ENCODE results near the gene ZBTB40. TPM values are rescaled to one million over a fixed set of nuclear protein-coding genes. Genes with fewer than 3 reads are reported as not detected.

Gene ZBTB40
- total RNA-seq, 1 experiment from 2014 or later: 11.4 TPM

DNA sequence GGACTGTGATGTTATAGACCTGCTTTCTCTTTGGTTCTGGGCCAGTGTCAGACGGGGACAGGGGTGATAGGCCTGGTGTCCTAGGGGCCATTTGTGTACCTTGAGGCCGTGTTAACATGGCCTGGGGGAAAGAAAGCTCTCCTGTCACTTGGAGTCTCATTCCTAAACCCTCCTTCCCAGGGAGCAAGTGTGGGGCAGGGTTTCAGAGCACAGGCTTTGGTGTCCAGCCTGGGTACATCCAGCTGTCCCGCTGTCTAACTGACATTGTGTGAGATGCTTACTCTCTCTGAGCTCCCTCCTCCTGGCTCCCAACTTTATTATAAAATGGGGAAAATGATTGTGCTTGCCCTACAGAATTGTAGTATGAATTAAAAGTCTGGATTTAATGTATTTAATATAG lies 79.1 kb downstream of the ZBTB40 start:
- no peak for DNase-seq (ENCODE audit: low read depth)

DNA sequence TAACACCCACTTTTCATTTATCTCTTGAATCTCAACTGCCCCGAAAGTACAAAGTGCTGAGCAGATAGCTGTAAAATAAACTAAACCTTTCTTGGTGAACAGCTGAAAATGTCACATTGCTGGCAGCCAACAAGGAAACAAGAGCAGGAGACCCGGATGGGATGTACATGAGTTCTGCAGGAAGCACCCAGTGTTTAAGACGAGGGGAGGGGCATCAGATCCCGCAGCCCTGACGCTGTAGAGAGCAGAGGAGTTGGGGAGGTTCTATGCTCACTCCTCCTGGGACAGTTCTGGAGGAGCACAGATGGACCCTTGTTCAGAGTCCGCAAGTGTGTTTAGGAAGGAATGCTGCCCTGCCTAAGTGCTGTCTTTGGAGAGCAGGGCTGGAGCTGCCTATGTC lies 79.6 kb downstream of the ZBTB40 start:
- DNase-seq (ENCODE audit: low read depth): no peak

DNA sequence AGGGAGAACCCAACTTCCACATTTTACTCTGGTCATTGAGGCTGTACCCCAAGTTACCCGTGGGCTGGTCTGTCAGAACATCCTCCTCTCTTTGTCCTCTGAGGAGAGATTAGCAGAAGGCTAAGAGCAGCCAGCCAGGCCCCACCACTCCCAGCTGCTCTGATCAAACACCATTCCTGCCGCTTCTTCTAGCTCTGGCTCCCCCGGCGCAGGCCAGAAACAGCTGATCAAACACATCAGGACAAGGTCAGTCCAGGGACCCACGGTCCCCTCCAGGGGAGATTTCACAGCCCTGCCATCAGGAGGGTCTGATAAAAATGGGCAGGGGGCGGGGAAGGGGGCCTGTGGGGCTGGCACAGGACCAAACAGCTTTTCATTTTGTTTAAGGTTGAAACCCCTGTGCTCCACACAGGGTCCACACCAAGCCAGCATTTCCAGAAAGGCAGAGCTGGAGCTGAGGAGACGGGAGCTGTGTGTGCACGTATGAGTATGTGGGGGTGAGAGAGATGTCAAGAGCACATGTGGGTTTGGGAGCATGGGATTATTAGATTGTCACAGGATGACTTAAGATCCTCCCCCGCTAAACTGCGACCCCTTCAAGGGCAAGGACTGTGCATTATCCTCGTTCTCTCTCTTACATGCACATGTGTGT lies 81.7 kb downstream of the ZBTB40 start:
- DNase-seq (ENCODE audit: low read depth): no peak

DNA sequence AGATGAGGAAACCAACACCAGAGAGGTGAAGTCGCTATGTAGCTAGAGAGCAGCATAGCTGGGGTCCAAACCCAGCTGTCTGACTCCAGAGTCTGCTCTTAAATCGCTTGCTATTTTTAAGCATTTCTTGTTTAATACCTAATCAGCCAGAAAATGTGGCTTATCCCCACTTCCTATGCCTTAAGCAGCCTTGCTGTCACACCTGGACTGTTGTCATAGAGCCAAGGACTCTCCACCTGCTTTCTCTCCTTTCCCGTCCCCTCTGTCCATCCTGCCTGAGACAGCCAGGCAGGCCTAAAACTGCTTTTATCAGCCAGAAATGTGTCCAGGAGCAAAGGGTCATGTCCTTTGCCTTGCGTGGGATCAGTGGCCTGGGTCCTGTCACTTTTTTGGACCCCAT lies 83.3 kb downstream of the ZBTB40 start:
- DNase-seq (ENCODE audit: low read depth): no peak

GRCh38 chr1:22535399-22535798 lies 83.7 kb downstream of the ZBTB40 start:
- no peak for DNase-seq (ENCODE audit: low read depth)

GRCh38 chr1:22536506-22536905 lies 84.9 kb downstream of the ZBTB40 start:
- no peak for DNase-seq (ENCODE audit: low read depth)

- DNase-seq (ENCODE audit: low read depth): no peak
Measured at GRCh38 chr1:22537441-22538139, 85.9 kb downstream of the ZBTB40 start.

DNA sequence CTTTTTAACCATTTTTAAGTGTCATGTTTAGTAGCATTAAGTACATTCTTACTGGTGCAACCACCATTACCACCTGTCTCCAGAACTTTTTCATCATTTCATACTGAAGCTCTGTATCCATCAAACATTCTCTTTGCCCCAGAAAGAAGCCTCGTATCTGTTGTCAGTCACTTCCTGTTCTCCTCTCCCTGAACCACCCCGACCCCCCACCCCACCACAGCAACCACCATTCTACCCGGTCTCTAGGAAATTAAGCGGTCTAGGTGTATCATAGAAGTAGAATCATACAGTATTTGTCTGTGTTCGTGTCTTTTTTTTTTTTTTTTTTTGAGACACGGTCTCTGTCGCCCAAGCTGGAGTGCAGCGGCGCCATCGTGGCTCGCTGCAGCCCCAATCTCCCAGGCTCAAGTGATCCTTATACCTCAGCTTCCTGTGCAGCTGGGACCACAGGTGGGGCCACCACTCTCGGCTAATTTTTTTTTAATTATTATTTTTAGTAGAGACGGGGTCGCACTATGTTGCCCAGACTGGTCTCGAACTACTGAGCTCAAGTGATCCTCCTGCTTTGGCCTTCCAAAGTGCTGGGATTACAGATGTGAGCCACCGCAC lies 88.0 kb downstream of the ZBTB40 start:
- DNase-seq (ENCODE audit: low read depth): no peak

GRCh38 chr1:22540337-22540736 lies 88.7 kb downstream of the ZBTB40 start:
- peak; percentile 21 for DNase-seq (ENCODE audit: low read depth)

DNA sequence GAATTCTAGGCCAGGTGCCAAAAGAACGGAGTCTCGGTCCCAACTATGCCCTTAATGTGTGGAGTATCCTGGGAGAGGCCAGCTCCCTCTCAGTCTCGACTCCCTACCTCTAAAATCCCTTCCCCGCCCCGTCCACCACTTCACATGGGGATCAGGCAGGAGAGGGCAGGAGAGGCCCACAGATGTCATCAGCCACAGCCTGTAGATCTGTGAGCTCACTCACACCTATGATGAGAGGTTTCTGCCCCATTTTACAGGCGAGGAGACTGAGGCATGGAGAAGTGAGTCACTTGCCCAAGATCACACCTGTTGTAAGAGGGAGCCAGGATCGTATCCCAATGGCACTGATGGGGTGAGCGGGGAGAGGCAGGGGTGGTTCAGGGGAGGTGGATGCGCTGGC lies 91.2 kb downstream of the ZBTB40 start:
- DNase-seq (ENCODE audit: low read depth): no peak

DNA sequence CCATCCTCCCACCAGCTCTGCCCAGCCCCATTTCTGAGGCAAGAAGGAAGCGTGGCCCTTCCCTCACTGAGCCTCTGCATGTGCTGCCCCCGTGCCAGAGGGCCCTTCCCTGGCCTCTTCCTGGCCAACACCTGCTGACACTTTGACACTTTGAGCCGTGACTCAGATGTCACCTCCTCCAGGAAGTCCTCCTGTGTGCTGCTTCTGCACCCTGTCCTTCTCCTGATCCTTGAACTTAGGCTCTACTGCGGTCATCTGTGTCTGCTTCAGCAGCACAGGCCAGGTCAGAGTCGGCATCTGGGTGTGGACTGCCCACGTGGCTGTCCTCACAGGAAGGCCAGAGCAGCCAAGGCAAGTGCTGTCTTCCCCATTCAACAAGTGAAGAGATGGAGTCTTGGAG lies 92.0 kb downstream of the ZBTB40 start:
- no peak for DNase-seq (ENCODE audit: low read depth)

- DNase-seq (ENCODE audit: low read depth): no peak
Measured at GRCh38 chr1:22544606-22545005, 93.0 kb downstream of the ZBTB40 start.

DNA sequence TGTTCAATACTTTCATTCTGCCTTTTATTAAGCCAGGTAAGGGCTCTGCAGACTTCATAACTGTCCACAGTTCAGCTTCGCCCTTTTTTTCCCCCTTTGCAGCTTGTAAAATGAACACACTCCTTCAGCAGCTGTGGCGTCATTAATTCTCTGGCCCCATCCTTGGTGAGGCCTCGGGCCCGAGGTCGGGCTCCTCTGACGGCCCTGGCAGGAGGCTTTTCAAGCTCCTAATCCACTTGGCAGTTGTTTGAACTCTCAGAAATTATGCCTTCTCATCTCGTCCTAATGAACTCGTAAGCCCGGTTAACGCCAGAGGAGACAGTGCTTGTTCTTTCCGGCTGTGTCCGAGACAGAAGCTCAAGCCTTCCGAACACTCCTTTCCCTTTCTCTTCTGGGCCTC lies 93.5 kb downstream of the ZBTB40 start:
- DNase-seq (ENCODE audit: low read depth): no peak

GRCh38 chr1:22547186-22547817 lies 95.7 kb downstream of the ZBTB40 start:
- no peak for DNase-seq (ENCODE audit: low read depth)

DNA sequence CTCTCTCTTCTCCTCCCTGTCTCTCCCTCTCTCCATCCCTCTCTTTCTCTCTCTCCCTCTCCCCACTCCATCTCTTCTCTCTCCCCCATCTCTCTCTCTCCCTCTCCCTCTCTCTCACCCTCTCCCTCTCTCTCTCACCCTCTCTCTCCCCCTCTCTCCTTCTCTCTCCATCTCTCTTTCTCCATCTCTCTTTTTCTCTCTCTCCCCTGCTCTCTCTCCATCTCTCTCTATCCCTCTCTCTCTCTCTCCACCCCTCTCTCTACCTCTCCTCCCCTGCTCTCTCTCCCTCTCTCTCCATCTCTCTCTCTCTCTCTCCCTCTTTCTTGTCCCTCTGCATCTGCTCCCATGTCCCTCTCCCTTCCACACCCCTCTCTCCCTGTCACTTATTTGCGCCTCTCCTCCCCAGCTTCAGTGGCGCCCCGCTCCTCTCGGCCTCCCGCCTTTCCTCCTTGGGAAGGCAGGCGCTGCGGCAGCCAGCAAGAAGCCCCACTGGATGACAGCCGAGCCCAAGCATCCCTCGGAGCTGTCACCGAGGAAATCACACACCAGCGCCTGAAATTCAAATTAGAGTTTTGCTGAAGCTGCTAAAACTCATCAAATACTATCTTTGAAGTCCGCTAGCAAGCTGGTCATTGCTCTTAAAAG lies 96.3 kb downstream of the ZBTB40 start:
- no peak for DNase-seq (ENCODE audit: low read depth)

- DNase-seq (ENCODE audit: low read depth): no peak
Measured at GRCh38 chr1:22550021-22550420, 98.4 kb downstream of the ZBTB40 start.

- no peak for DNase-seq (ENCODE audit: low read depth)
Measured at GRCh38 chr1:22551591-22551990, 99.9 kb downstream of the ZBTB40 start.

GRCh38 chr1:22552021-22552420 lies 100.4 kb downstream of the ZBTB40 start:
- no peak for DNase-seq (ENCODE audit: low read depth)

GRCh38 chr1:22553104-22553880 lies 101.6 kb downstream of the ZBTB40 start:
- DNase-seq (ENCODE audit: low read depth): no peak

GRCh38 chr1:22553991-22554522 lies 102.4 kb downstream of the ZBTB40 start:
- DNase-seq (ENCODE audit: low read depth): no peak

GRCh38 chr1:22555371-22555656 lies 103.7 kb downstream of the ZBTB40 start:
- DNase-seq (ENCODE audit: low read depth): no peak
